ENCODE results near the gene LCP2. TPM values are rescaled to one million over a fixed set of nuclear protein-coding genes. Genes with fewer than 3 reads are reported as not detected.

The LCP2 gene
- total RNA-seq, 1 experiment from 2014 or later: not detected

DNA sequence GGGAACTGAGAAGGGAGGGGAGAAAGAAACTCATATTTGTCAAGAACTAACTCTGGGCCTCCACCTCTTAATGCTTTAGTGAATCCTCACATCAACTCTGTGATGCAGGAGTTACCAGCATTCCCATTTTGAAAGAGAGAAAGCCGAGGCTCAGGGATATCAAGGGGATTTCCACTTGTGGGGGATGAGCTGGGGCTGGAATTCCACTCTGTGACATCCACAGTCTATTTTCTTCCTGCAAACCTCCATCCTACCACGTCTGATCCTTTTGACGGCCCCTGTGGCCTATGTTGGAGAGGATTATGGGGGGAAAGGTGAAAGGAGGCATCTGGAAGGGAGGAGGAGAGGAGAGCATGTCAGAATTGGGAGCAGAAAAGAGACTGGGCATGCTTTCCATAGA, 9.0 kb downstream of the LCP2 start:
- CTCF ChIA-PET: no interaction called here
- no TSS peak for BruUV-seq (replicated peaks)
- no peaks in the 10 kb centered on the region for H3K4me1 ChIP-seq (replicated peaks; ENCODE audit: insufficient read depth)
- H3K4me3 ChIP-seq: no peak overlapping the region
- no peaks in the 10 kb centered on the region for H3K36me3 ChIP-seq (ENCODE audit: low read depth)
- peaks cover 72% of the 10 kb centered on the region for H3K27me3 ChIP-seq (ENCODE audit: insufficient read depth, low read depth)
- TF ChIP-seq, protein P1, sequence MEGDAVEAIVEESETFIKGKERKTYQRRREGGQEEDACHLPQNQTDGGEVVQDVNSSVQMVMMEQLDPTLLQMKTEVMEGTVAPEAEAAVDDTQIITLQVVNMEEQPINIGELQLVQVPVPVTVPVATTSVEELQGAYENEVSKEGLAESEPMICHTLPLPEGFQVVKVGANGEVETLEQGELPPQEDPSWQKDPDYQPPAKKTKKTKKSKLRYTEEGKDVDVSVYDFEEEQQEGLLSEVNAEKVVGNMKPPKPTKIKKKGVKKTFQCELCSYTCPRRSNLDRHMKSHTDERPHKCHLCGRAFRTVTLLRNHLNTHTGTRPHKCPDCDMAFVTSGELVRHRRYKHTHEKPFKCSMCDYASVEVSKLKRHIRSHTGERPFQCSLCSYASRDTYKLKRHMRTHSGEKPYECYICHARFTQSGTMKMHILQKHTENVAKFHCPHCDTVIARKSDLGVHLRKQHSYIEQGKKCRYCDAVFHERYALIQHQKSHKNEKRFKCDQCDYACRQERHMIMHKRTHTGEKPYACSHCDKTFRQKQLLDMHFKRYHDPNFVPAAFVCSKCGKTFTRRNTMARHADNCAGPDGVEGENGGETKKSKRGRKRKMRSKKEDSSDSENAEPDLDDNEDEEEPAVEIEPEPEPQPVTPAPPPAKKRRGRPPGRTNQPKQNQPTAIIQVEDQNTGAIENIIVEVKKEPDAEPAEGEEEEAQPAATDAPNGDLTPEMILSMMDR (conservative IDR thresholded peaks at IDR 0.05): no peak
- no peak for TF ChIP-seq EZH2 (IDR thresholded peaks at IDR 0.05; ENCODE audit: low read depth)
- H2AFZ ChIP-seq: no peak overlapping the region
- H3K9me3 ChIP-seq (ENCODE audit: insufficient read depth, low read depth): 0 out of 2 replicates have a peak, but pooled peaks cover 9% of the 10 kb centered on the region
- no peak overlapping the region for H3K27ac ChIP-seq
- no peaks in the 10 kb centered on the region for H3K79me2 ChIP-seq (ENCODE audit: low read depth)
- POLR2A ChIA-PET (ENCODE audit: unreplicated experiment): no interaction called here
- no peaks in the 10 kb centered on the region for H3F3A ChIP-seq (ENCODE audit: insufficient read depth, low read depth)
- no peak overlapping the region for H3K4me2 ChIP-seq
- no peak for DNase-seq
- no peaks in the 10 kb centered on the region for H4K20me1 ChIP-seq (ENCODE audit: insufficient read depth)
- intact Hi-C loops (cut with micrococcal nuclease; ENCODE audit: unreplicated experiment): no loop called here
- H3K9me2 ChIP-seq (ENCODE audit: insufficient read depth): no peaks in the 10 kb centered on the region

DNA sequence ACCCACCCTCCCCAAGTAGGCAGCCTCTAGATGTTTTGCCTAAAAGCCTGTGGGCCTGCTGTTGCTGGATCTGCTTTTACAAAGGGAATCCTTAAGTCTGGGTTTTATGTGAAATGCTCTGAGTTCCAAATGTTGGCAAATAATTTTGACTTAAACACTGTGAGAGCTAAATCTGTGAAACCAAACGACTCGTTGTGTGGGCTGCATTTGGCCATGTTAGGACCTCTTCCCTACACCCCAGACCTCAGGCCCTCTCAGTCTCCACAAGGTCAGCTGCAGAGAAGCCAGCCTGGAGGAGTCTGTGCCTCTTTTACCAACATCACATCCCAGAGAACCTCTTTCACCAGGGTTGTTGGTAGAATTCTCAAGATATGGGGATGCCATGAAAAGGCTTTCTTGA, 9.4 kb downstream of the LCP2 start:
- no peak overlapping the region for H3K27ac ChIP-seq
- H3K36me3 ChIP-seq (ENCODE audit: low read depth): no peaks in the 10 kb centered on the region
- H2AFZ ChIP-seq: no peak overlapping the region
- DNase-seq: no peak
- H3K79me2 ChIP-seq (ENCODE audit: low read depth): no peaks in the 10 kb centered on the region
- CTCF ChIA-PET: no interaction called here
- intact Hi-C loops (cut with micrococcal nuclease; ENCODE audit: unreplicated experiment): no loop called here
- no peaks in the 10 kb centered on the region for H3F3A ChIP-seq (ENCODE audit: insufficient read depth, low read depth)
- no TSS peak for BruUV-seq (replicated peaks)
- no peaks in the 10 kb centered on the region for H3K9me2 ChIP-seq (ENCODE audit: insufficient read depth)
- H3K27me3 ChIP-seq (ENCODE audit: insufficient read depth, low read depth): peaks cover 68% of the 10 kb centered on the region
- H3K4me1 ChIP-seq (replicated peaks; ENCODE audit: insufficient read depth): no peaks in the 10 kb centered on the region
- POLR2A ChIA-PET (ENCODE audit: unreplicated experiment): no interaction called here
- 0 out of 2 replicates have a peak, but pooled peaks cover 9% of the 10 kb centered on the region for H3K9me3 ChIP-seq (ENCODE audit: insufficient read depth, low read depth)
- H3K4me3 ChIP-seq: no peak overlapping the region
- no peaks in the 10 kb centered on the region for H4K20me1 ChIP-seq (ENCODE audit: insufficient read depth)
- no peak overlapping the region for H3K4me2 ChIP-seq
- TF ChIP-seq EZH2 (IDR thresholded peaks at IDR 0.05; ENCODE audit: low read depth): no peak
- TF ChIP-seq, protein P1 (conservative IDR thresholded peaks at IDR 0.05): no peak

DNA sequence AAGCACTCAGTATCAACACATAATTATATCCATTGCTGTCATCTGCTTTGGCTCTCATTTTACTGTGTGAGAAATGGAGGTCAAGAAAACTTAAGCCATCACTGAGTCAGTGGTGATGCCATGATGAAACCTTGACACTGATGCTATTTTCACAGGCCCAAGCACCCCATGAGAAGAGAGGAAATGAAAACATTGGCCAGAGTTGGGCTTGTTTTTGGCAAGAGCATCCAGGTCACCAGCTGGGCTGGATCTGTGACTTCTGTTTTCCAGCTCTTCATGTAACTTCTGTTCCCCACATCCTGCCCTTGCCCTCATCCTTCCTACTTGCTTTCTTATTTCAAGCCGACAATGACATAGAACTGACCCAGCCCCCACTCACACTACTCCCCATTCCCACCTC, 10.0 kb downstream of the LCP2 start:
- no peak overlapping the region for H3K27ac ChIP-seq
- no peaks in the 10 kb centered on the region for H3K9me2 ChIP-seq (ENCODE audit: insufficient read depth)
- no peak overlapping the region for H2AFZ ChIP-seq
- no peak for TF ChIP-seq EZH2 (IDR thresholded peaks at IDR 0.05; ENCODE audit: low read depth)
- TF ChIP-seq, protein P1 (conservative IDR thresholded peaks at IDR 0.05): no peak
- ChIA-PET POLR2A (ENCODE audit: unreplicated experiment) (no interaction called here), CTCF (no interaction called here)
- BruUV-seq (replicated peaks): no TSS peak
- DNase-seq: no peak
- intact Hi-C loops (cut with micrococcal nuclease; ENCODE audit: unreplicated experiment): no loop called here
- H3K36me3 ChIP-seq (ENCODE audit: low read depth): no peaks in the 10 kb centered on the region
- H4K20me1 ChIP-seq (ENCODE audit: insufficient read depth): no peaks in the 10 kb centered on the region
- no peak overlapping the region for H3K4me3 ChIP-seq
- no peaks in the 10 kb centered on the region for H3K4me1 ChIP-seq (replicated peaks; ENCODE audit: insufficient read depth)
- no peaks in the 10 kb centered on the region for H3F3A ChIP-seq (ENCODE audit: insufficient read depth, low read depth)
- 0 out of 2 replicates have a peak, but pooled peaks cover 9% of the 10 kb centered on the region for H3K9me3 ChIP-seq (ENCODE audit: insufficient read depth, low read depth)
- H3K27me3 ChIP-seq (ENCODE audit: insufficient read depth, low read depth): peaks cover 64% of the 10 kb centered on the region
- H3K79me2 ChIP-seq (ENCODE audit: low read depth): no peaks in the 10 kb centered on the region
- no peak overlapping the region for H3K4me2 ChIP-seq
